Posterior vena cava (tissue), 2 donors: ENCODE results near the gene MRPS18A. TPM values are rescaled to one million over a fixed set of nuclear protein-coding genes. Genes with fewer than 3 reads are reported as not detected.

Experiments used
- DNase-seq: peaks from one replicate; pipeline ENCODE4 v3.0.0-alpha.2; 2020; ENCODE audit warnings: low spot score
- intact Hi-C, 2 donors: fragments of 100-400 bp; cut with DNase I; formaldehyde crosslinking; loops; one replicate each; pipeline versions ENCODE4 v1.14.1 to v1.14.2; 2022 to 2023
- total RNA-seq, 2 donors: library from RNA; stranded (reverse); fragmentation: NEBNext Ultra II Directional; extraction: Animal tissue kit (Norgen Biotek cat#: 25700); gene quantifications; one replicate each; pipeline ENCODE4 v1.2.1, GENCODE V29; 2021
- donor health status: DM: yes; HTN: yes; CAD: no.
- donor health status: DM: yes; HTN: yes; CAD: no.

MRPS18A gene
- total RNA-seq, 2 donors from 2014 or later, result 25.4 to 28.2 TPM

- no peak for DNase-seq
- intact Hi-C loops, result no loop called here
Measured at GRCh38 chr6:43628393-43629103, 59.0 kb downstream of the MRPS18A start.

- DNase-seq, result peak; percentile 87
- intact Hi-C loops, result loop anchor here in 1 of 2 donors (1.0 kb wide), 1 partner anchor 8 kb away; the partner anchor contains the start of gene MAD2L1BP
Measured at GRCh38 chr6:43627008-43627825, 60.4 kb downstream of the MRPS18A start.

DNA sequence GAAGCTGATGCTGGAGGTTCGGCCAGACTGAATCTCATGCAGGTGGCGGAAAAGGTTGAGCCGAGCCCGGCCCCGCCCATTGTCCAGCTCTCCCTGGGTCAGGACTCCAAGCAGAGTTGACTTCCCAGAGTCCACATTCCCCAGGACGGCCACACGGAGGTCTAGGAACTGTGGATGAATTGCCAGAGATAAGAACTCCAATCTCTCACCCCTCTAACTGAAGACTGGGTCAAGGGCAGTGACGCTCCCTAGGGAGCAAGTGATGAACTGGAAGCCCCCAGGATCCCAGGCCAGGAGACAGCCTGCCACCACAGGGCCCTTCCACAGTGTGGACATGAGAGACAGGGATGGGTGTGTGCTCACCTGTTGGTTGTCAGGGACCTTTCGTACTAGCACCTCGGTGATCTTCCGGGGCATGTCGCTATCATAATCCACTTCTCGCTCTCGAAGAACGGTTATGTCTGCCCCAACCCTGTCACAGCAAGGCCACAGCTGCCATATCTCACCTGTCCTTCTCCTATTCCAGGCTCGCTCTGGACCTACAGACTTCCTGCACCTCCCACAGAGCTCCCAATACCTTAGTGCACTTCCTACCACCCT lies 62.1 kb downstream of the MRPS18A start:
- intact Hi-C loops, result no loop called here
- no peak for DNase-seq

GRCh38 chr6:43624786-43625288 lies 62.8 kb downstream of the MRPS18A start:
- intact Hi-C loops, result no loop called here
- no peak for DNase-seq

- no peak for DNase-seq
- intact Hi-C loops, result no loop called here
Measured at GRCh38 chr6:43623880-43624785, 63.5 kb downstream of the MRPS18A start.

DNA sequence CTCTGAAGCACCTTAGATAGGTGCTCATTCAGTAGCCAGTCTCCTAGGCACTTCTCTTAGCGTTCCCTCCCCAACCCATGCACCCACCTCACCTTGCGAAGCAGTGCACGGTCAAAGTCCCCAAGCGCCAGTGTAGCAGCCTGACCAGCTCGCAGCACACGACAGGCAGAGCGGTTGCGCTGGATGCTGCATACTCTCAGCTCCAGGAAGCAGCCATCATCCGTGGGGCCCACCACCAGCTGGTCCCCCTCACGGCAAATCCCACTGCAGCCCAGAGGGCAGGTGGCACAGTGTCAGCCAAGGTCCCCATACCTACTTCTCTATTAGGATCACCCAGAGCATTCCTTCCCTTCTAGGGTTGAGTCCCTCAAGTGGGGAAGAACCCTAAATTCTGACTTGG lies 65.0 kb downstream of the MRPS18A start:
- no peak for DNase-seq
- intact Hi-C loops, result no loop called here

GRCh38 chr6:43621836-43622180 lies 65.8 kb downstream of the MRPS18A start:
- intact Hi-C loops, result no loop called here
- no peak for DNase-seq

Other genes starting within 250 kb of the MRPS18A start
- gene DLK2, start 232.2 kb downstream of the MRPS18A start, total RNA-seq, result under 1 TPM; 0.14 to 0.42 TPM
- gene TJAP1, start 210.2 kb downstream of the MRPS18A start, total RNA-seq, result 10 to 100 TPM; 23.4 to 25.4 TPM
- under 1 TPM; 0.69 to 0.90 TPM for gene LRRC73, start 177.4 kb downstream of the MRPS18A start, total RNA-seq
- gene YIPF3, start 170.9 kb downstream of the MRPS18A start, total RNA-seq, result 10 to 100 TPM; 54.6 to 61.3 TPM
- gene POLR1C, start 170.7 kb downstream of the MRPS18A start, total RNA-seq, result 10 to 100 TPM; 23.9 to 31.7 TPM
- 10 to 100 TPM; 18.4 to 26.2 TPM for gene XPO5, start 111.8 kb downstream of the MRPS18A start, total RNA-seq
- 10 to 100 TPM; 11.0 to 16.7 TPM for gene POLH, start 111.6 kb downstream of the MRPS18A start, total RNA-seq
- gene GTPBP2, start 58.5 kb downstream of the MRPS18A start, total RNA-seq, result 10 to 100 TPM; 43.3 to 50.4 TPM
- 10 to 100 TPM; 12.0 to 15.5 TPM for gene MAD2L1BP, start 52.0 kb downstream of the MRPS18A start, total RNA-seq
- gene RSPH9, start 42.8 kb downstream of the MRPS18A start, total RNA-seq, result under 1 TPM; 0.19 to 0.23 TPM
- gene VEGFA, start 82.4 kb upstream of the MRPS18A start, total RNA-seq, result 10 to 100 TPM; 88.4 to 91.7 TPM